ENCODE results near the gene SOCS6. TPM values are rescaled to one million over a fixed set of nuclear protein-coding genes. Genes with fewer than 3 reads are reported as not detected.

Gene SOCS6
- total and polyA plus RNA-seq, 2 of the 13 experiments (the other 11 are each of a cell fraction or from before 2014, with no cell fraction given): 18.6 to 38.3 TPM

GRCh38 chr18:70333757-70334156 lies 44.9 kb downstream of the SOCS6 start (continued):
- TF ChIP-seq ZNF687 (CRISPR knock-in tag; IDR thresholded peaks at IDR 0.05): no peak
- no peak for TF ChIP-seq MLXIP (CRISPR knock-in tag; IDR thresholded peaks at IDR 0.05; ENCODE audit: borderline replicate concordance)
- 0 out of 2 replicates have a peak, but pooled peaks have one; percentile 14 for TF ChIP-seq ZNF629 (CRISPR knock-in tag; conservative IDR thresholded peaks at IDR 0.05)
- TF ChIP-seq ZNF879 (CRISPR knock-in tag; IDR thresholded peaks at IDR 0.05): no peak
- no peak for TF ChIP-seq ZZZ3 (CRISPR knock-in tag; IDR thresholded peaks at IDR 0.05; ENCODE audit: borderline replicate concordance)
- no peak for TF ChIP-seq ATAD3A (CRISPR knock-in tag; IDR thresholded peaks at IDR 0.05)
- no peak for TF ChIP-seq ZSCAN20 (CRISPR knock-in tag; IDR thresholded peaks at IDR 0.05; ENCODE audit: borderline replicate concordance)
- TF ChIP-seq RFX1 (IDR thresholded peaks at IDR 0.05): no peak
- TF ChIP-seq JARID2 (CRISPR knock-in tag; IDR thresholded peaks at IDR 0.05; ENCODE audit: insufficient replicate concordance): no peak
- TF ChIP-seq DNMT3B (CRISPR knock-in tag; conservative IDR thresholded peaks at IDR 0.05): no peak
- no peak for TF ChIP-seq ZSCAN31 (CRISPR knock-in tag; IDR thresholded peaks at IDR 0.05; ENCODE audit: low read depth)
- no peak for TF ChIP-seq SNRNP70 (IDR thresholded peaks at IDR 0.05; ENCODE audit: low read depth, low read length)
- TF ChIP-seq ZBTB40 (IDR thresholded peaks at IDR 0.05): no peak
- TF ChIP-seq ZBTB40 (CRISPR knock-in tag; IDR thresholded peaks at IDR 0.05): no peak
- TF ChIP-seq CHCHD3 (CRISPR knock-in tag; IDR thresholded peaks at IDR 0.05): no peak

Data from HepG2 (cell line).